Lower lobe of right lung (tissue), 2 donors: ENCODE measurements around the gene ZNF761. TPM values are rescaled to one million over a fixed set of nuclear protein-coding genes. Genes with fewer than 3 reads are reported as not detected.
A peak's percentile ranks its signal among the peaks of the same experiment; 100 is the strongest.
"Not testable (repeated sequence)": the region's sequence is repeated elsewhere in the genome, so short reads cannot be mapped to it uniquely, and the experiment has no call there.

Source experiments
- ATAC-seq, 2 donors: fragments of 200-7000 bp; cut with Tn5 transposase; one replicate each; pipeline ENCODE4 v1.9.1; 2020 to 2022; ENCODE audit warnings: mild to moderate bottlenecking in 2 of 2, moderate library complexity in 2 of 2
- DNase-seq: peaks from one replicate; pipeline ENCODE4 v3.0.0-alpha.2; 2020
- H3K27ac ChIP-seq: fragments of 200-600 bp; one replicate; pipeline ENCODE4 v1.8.0; 2022
- H3K27me3 ChIP-seq: fragments of 200-600 bp; one replicate; pipeline ENCODE4 v1.8.0; 2022; ENCODE audit warnings: low read depth
- H3K36me3 ChIP-seq: fragments of 200-600 bp; one replicate; pipeline ENCODE4 v1.8.0; 2022; ENCODE audit warnings: mild to moderate bottlenecking
- H3K4me1 ChIP-seq: fragments of 200-600 bp; one replicate; pipeline ENCODE4 v1.8.0; 2022
- H3K4me3 ChIP-seq: fragments of 200-600 bp; one replicate; pipeline ENCODE4 v1.8.0; 2022; ENCODE audit warnings: mild to moderate bottlenecking
- H3K9me3 ChIP-seq: fragments of 200-600 bp; one replicate; pipeline ENCODE4 v1.8.0; 2022
- intact Hi-C: fragments of 100-400 bp; cut with DNase I; formaldehyde crosslinking; loops from one replicate; pipeline ENCODE4 v1.11.0; 2022
- total RNA-seq: library from RNA; stranded (reverse); fragmentation: NEBNext Ultra II Directional; extraction: Animal tissue kit (Norgen Biotek cat#: 25700); gene quantifications from one replicate; pipeline ENCODE4 v1.2.1, GENCODE V29; 2021
- TF ChIP-seq, protein P1 (sequence below): fragments of 200-600 bp; IDR thresholded peaks from one replicate; pipeline ENCODE4 v1.8.0; 2022; ENCODE audit warnings: antibody characterized with exemption, mild to moderate bottlenecking
- donor health status: DM: no; HTN: yes; CAD: no; lungs with severe emphysema.

Gene ZNF761
- total RNA-seq, 1 donor from 2014 or later = 14.7 TPM

DNA sequence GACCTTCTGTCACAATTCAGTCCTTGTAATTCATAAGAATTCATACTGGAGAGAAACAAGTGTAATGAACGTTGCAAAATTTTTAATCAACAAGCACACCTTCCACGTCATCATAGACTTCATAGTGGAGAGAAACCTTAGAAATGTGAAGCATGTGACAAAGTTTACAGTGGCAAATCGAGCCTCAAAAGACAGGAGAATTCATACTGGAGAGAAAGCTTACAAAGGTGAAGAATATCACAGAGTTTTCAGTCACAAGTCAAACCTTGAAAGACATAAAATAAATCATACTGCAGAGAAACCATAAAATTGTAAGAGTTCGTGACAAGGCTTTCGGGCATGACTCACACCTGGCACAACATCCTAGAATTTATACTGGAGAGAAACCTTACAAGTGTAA, 60.4 kb downstream of the ZNF761 start:
- H3K36me3 ChIP-seq = peaks cover 20% of the 10 kb centered on the region

DNA sequence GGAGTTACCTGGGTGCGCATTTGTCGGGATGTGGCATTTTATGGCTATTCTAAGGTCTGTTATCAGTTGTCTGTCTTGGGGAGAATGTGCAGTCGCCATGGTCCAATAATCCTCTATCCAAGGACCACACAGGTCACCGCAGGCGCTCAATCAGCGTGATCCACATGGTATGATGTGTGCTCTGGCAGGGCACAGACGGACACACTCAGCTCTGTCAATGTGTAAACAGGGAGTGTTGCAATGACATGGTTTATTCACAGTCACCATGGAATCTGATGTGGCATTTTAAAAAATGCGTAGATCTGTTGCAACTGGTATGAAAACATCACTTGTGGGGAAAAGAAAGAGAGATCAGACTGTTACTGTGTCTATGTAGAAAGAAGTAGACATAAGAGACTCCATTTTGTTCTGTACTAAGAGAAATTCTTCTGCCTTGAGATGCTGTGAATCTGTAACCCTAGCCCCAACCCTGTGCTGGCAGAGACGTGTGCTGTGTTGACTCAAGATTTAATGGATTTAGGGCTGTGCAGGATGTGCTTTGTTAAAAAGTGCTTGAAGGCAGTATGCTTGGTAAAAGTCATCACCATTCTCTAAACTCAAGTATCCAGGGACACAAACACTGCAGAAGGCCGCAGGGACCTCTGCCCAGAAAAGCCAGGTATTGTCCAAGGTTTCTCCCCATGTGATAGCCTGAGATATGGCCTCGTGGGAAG, 65.7 kb downstream of the ZNF761 start:
- H3K4me3 ChIP-seq, H3K4me1 ChIP-seq, H3K27me3 ChIP-seq, H3K27ac ChIP-seq, DNase-seq, H3K36me3 ChIP-seq, intact Hi-C loops: not testable (repeated sequence)
- peak in 1 of 2 donors; percentile 62 for ATAC-seq
- H3K9me3 ChIP-seq = peaks cover 40% of the 10 kb centered on the region

More for the DNA sequence above, 60.4 kb downstream of the ZNF761 start:
- ATAC-seq (no peak), DNase-seq (no peak)
- Histone ChIP-seq H3K9me3 (peaks cover 79% of the 10 kb centered on the region), H3K27ac (no peak overlapping the region), H3K4me3 (no peak overlapping the region), H3K27me3 (no peaks in the 10 kb centered on the region), H3K4me1 (no peaks in the 10 kb centered on the region)
- intact Hi-C loops = no loop called here
- TF ChIP-seq, protein P1, sequence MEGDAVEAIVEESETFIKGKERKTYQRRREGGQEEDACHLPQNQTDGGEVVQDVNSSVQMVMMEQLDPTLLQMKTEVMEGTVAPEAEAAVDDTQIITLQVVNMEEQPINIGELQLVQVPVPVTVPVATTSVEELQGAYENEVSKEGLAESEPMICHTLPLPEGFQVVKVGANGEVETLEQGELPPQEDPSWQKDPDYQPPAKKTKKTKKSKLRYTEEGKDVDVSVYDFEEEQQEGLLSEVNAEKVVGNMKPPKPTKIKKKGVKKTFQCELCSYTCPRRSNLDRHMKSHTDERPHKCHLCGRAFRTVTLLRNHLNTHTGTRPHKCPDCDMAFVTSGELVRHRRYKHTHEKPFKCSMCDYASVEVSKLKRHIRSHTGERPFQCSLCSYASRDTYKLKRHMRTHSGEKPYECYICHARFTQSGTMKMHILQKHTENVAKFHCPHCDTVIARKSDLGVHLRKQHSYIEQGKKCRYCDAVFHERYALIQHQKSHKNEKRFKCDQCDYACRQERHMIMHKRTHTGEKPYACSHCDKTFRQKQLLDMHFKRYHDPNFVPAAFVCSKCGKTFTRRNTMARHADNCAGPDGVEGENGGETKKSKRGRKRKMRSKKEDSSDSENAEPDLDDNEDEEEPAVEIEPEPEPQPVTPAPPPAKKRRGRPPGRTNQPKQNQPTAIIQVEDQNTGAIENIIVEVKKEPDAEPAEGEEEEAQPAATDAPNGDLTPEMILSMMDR = no peak

GRCh38 chr19:53498024-53498395, 66.2 kb downstream of the ZNF761 start:
- H3K4me1 ChIP-seq, DNase-seq, ATAC-seq, H3K4me3 ChIP-seq, H3K27ac ChIP-seq, H3K36me3 ChIP-seq, H3K27me3 ChIP-seq, intact Hi-C loops: not testable (repeated sequence)
- H3K9me3 ChIP-seq = peaks cover 35% of the 10 kb centered on the region

- H3K4me3 ChIP-seq, H3K36me3 ChIP-seq, H3K4me1 ChIP-seq, DNase-seq, H3K9me3 ChIP-seq, H3K27me3 ChIP-seq, ATAC-seq, H3K27ac ChIP-seq, intact Hi-C loops: not testable (repeated sequence)
Observed at GRCh38 chr19:53503151-53503550, 71.4 kb downstream of the ZNF761 start.

DNA sequence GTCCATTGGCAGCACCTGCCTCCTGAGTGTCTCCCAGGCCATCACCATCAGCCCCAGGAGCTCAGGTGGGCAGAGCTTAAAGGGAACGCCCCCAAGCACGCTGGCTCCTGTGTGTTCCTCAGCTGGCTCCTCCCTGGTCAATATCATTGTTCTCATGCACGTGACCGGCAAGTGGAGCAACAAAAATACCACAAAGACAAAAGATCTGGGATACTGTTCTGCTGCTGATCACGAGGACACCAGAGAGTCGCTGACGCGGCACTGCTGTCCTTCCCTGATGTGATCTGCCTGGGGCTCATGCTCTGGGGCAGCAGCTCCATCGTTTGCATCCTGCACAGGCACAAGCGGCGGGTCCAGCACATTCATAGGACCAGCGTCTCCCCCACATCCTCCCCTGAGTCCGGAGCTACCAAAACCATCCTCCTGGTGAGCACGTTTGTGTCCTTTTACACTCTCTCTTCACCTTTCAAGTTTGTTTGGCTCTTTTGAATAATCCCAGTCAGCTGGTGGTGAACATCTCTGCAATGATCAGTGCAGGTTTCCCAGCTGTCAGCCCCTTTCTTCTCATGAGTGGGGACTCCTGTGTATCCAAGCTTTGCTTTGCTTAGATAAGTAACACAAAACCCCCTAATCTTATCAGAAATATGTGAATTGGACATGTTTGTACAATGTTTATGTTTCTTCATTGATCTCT, 72.0 kb downstream of the ZNF761 start:
- ATAC-seq = peak; percentile 19 to 61
- H3K27me3 ChIP-seq, H3K4me3 ChIP-seq, H3K36me3 ChIP-seq, H3K4me1 ChIP-seq, DNase-seq, H3K9me3 ChIP-seq, H3K27ac ChIP-seq, intact Hi-C loops: not testable (repeated sequence)

GRCh38 chr19:53504365-53504703, 72.5 kb downstream of the ZNF761 start:
- ATAC-seq = peak; percentile 53 to 59
- H3K9me3 ChIP-seq, H3K27me3 ChIP-seq, intact Hi-C loops, DNase-seq, H3K36me3 ChIP-seq, H3K4me1 ChIP-seq: not testable (repeated sequence)
- Histone ChIP-seq H3K4me3 (peak overlapping the region; percentile 40), H3K27ac (peak overlapping the region; percentile 72)

DNA sequence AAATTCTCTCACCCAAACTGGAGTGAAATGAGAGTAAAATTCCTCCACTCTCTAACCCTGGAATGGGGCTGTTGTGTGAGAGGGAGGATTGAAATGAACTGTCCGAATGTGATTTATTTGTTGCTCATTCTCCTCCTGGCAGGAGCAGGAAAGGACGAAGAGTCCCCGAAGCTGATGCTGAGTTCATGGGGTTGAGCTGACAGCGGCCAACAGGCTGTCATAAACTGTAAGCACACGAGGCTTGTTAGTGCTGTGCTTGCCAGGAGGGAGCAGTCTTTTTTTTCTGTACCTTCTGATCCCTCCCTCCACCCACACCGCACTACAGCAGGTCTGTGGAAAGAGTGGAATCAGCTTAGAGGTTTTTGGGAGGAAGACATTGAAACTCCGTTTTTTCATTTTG, 73.1 kb downstream of the ZNF761 start:
- Histone ChIP-seq H3K27ac (peak overlapping the region; percentile 72), H3K36me3 (no peaks in the 10 kb centered on the region), H3K9me3 (no peaks in the 10 kb centered on the region), H3K27me3 (no peaks in the 10 kb centered on the region), H3K4me3 (peak overlapping the region; percentile 40), H3K4me1 (no peaks in the 10 kb centered on the region)
- ATAC-seq (peak; percentile 54 to 66), DNase-seq (no peak)
- TF ChIP-seq, protein P1 = no peak
- intact Hi-C loops = no loop called here

DNA sequence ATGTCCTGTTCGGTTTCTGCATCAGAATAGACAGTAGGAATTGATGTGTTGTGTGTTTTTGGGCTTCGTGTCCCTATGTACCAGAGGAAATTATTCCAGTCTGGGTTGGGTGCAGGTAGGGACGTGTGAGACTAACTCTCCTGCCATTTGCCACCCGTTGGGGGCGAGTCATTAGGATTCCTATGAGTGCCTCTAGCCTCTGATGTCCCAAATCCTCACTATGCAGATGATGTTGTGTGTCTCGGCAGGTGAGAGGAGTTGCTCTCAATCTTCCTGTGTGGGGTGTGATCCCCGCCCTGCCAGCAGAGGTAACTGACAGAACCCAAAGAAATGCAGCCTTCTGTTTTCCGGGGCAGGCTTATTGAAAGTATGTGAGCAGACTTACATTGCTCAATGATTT, 74.9 kb downstream of the ZNF761 start:
- TF ChIP-seq, protein P1 = no peak
- no peak overlapping the region for H3K27ac ChIP-seq
- intact Hi-C loops = no loop called here
- H3K4me3 ChIP-seq = no peak overlapping the region
- DNase-seq (no peak), ATAC-seq (no peak)
- H3K27me3 ChIP-seq = no peaks in the 10 kb centered on the region
- no peaks in the 10 kb centered on the region for H3K9me3 ChIP-seq
- H3K4me1 ChIP-seq = no peaks in the 10 kb centered on the region
- no peaks in the 10 kb centered on the region for H3K36me3 ChIP-seq
